ENCODE results near the gene TOMM40. TPM values are rescaled to one million over a fixed set of nuclear protein-coding genes. Genes with fewer than 3 reads are reported as not detected.
A peak's percentile ranks its signal among the peaks of the same experiment; 100 is the strongest.

Gene TOMM40
- total and polyA plus RNA-seq, 11 donors: 32.2 to 79.9 (median 46.3) TPM

- H3K27ac ChIP-seq: peak overlapping the region; percentile 57 to 100 (median 98)
- intact Hi-C loops (cut with DNase I): loop anchor here in 7 of 10 donors (1.0 to 10.0 kb wide), 6 partner anchors 20 to 164 kb away; partner anchors contain the start of gene TOMM40 (in 2 of the 7)
- H3K9me3 ChIP-seq: no peaks in the 10 kb centered on the region
- DNase-seq (peak in 3 of 5 donors; percentile 32 to 62 (median 46)), ATAC-seq (no peak)
- peak overlapping the region in 10 of 12 donors; percentile 86 to 100 (median 99) for H3K4me3 ChIP-seq
- WGBS, 4 donors: 20 to 25% (median 22%) methylated on average over 18 of the region's 18 CpGs
- TF ChIP-seq POLR2A (IDR thresholded peaks at IDR 0.05): no peak
- TF ChIP-seq, protein P1, sequence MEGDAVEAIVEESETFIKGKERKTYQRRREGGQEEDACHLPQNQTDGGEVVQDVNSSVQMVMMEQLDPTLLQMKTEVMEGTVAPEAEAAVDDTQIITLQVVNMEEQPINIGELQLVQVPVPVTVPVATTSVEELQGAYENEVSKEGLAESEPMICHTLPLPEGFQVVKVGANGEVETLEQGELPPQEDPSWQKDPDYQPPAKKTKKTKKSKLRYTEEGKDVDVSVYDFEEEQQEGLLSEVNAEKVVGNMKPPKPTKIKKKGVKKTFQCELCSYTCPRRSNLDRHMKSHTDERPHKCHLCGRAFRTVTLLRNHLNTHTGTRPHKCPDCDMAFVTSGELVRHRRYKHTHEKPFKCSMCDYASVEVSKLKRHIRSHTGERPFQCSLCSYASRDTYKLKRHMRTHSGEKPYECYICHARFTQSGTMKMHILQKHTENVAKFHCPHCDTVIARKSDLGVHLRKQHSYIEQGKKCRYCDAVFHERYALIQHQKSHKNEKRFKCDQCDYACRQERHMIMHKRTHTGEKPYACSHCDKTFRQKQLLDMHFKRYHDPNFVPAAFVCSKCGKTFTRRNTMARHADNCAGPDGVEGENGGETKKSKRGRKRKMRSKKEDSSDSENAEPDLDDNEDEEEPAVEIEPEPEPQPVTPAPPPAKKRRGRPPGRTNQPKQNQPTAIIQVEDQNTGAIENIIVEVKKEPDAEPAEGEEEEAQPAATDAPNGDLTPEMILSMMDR (IDR thresholded peaks at IDR 0.05): no peak
- peaks cover 15 to 72% (median 43%) of the 10 kb centered on the region in 12 donors for H3K4me1 ChIP-seq
- peaks cover 0 to 9% (median 0%) of the 10 kb centered on the region in 9 donors for H3K36me3 ChIP-seq
- no peaks in the 10 kb centered on the region for H3K27me3 ChIP-seq
Observed at GRCh38 chr19:44848812-44849447, 42.1 kb upstream of the TOMM40 start.

- peak overlapping the region in 10 of 12 donors; percentile 29 to 100 (median 98) for H3K27ac ChIP-seq
- 42 to 65% (median 62%) methylated on average over 6 to 8 of the region's 8 CpGs for WGBS, 4 donors
- H3K9me3 ChIP-seq: no peaks in the 10 kb centered on the region
- no peaks in the 10 kb centered on the region for H3K27me3 ChIP-seq
- peak overlapping the region in 1 of 12 donors; percentile 1 for H3K4me3 ChIP-seq
- DNase-seq (peak in 4 of 5 donors; percentile 36 to 52 (median 42)), ATAC-seq (no peak)
- H3K4me1 ChIP-seq: peaks cover 15 to 63% (median 37%) of the 10 kb centered on the region in 12 donors
- H3K36me3 ChIP-seq: peaks cover 0 to 11% (median 3%) of the 10 kb centered on the region in 9 donors
- intact Hi-C loops (cut with DNase I): no loop called here
- no peak for TF ChIP-seq POLR2A (IDR thresholded peaks at IDR 0.05)
- TF ChIP-seq, protein P1 (IDR thresholded peaks at IDR 0.05): no peak
Observed at GRCh38 chr19:44850641-44851109, 40.4 kb upstream of the TOMM40 start.

GRCh38 chr19:44851427-44851826, 39.6 kb upstream of the TOMM40 start:
- WGBS, 4 donors: 64 to 85% (median 71%) methylated on average over 2 of the region's 2 CpGs
- ATAC-seq (no peak), DNase-seq (peak in 1 of 5 donors; percentile 28)
- TF ChIP-seq, protein P1 (IDR thresholded peaks at IDR 0.05): no peak
- TF ChIP-seq POLR2A (IDR thresholded peaks at IDR 0.05): no peak
- Histone ChIP-seq H3K27ac (peak overlapping the region in 1 of 12 donors; percentile 99), H3K9me3 (no peaks in the 10 kb centered on the region), H3K36me3 (peaks cover 0 to 11% (median 3%) of the 10 kb centered on the region in 9 donors), H3K27me3 (no peaks in the 10 kb centered on the region), H3K4me1 (peaks cover 15 to 70% (median 43%) of the 10 kb centered on the region in 12 donors), H3K4me3 (no peak overlapping the region)
- intact Hi-C loops (cut with DNase I): no loop called here

GRCh38 chr19:44855606-44856005, 35.4 kb upstream of the TOMM40 start:
- ATAC-seq: no peak

More at GRCh38 chr19:44855606-44856005, 35.4 kb upstream of the TOMM40 start:
- peak overlapping the region in 10 of 12 donors; percentile 38 to 82 (median 58) for H3K27ac ChIP-seq
- H3K36me3 ChIP-seq: peaks cover 0 to 21% (median 10%) of the 10 kb centered on the region in 9 donors
- DNase-seq: no peak
- WGBS, 4 donors: 94 to 97% (median 95%) methylated on average over 1 of the region's 1 CpG
- H3K4me1 ChIP-seq: peaks cover 0 to 47% (median 28%) of the 10 kb centered on the region in 12 donors
- H3K27me3 ChIP-seq: no peaks in the 10 kb centered on the region
- intact Hi-C loops (cut with DNase I): no loop called here
- H3K9me3 ChIP-seq: no peaks in the 10 kb centered on the region
- TF ChIP-seq POLR2A (IDR thresholded peaks at IDR 0.05): no peak
- no peak overlapping the region for H3K4me3 ChIP-seq
